GM18861 (cell line): Measurements from ENCODE around the gene TMEM204.

Source experiments
- ATAC-seq: cut with Tn5 transposase; IDR thresholded peaks from one replicate; pipeline ENCODE4 v1.9.1; 2021; ENCODE audit not compliant: unreplicated experiment

The TMEM204 gene

GRCh38 chr16:1533443-1533951 lies at the start of gene TMEM204:
Gene TMEM204 (plus strand): TSS chr16:1533666. CDS start chr16:1534276, 610 bp downstream.
- ATAC-seq = no peak

GRCh38 chr16:1485847-1486496 lies 47.5 kb upstream of the TMEM204 start:
- ATAC-seq = no peak

GRCh38 chr16:1486551-1487390 lies 46.7 kb upstream of the TMEM204 start:
- ATAC-seq = no peak

GRCh38 chr16:1487395-1488053 lies 45.9 kb upstream of the TMEM204 start:
- no peak for ATAC-seq

GRCh38 chr16:1488054-1488601 lies 45.3 kb upstream of the TMEM204 start:
- ATAC-seq = no peak

- no peak for ATAC-seq
These were observed 44.8 kb upstream of the TMEM204 start, which contains the start of gene PTX4 for GRCh38 chr16:1488619-1489018. Gene PTX4 (minus strand): TSS chr16:1488944. CDS start chr16:1488909, 35 bp downstream.

GRCh38 chr16:1489077-1489476 lies 44.4 kb upstream of the TMEM204 start:
- ATAC-seq = no peak

- no peak for ATAC-seq
These were observed 42.1 kb upstream of the TMEM204 start for GRCh38 chr16:1491327-1491726.

- no peak for ATAC-seq
These were observed 41.2 kb upstream of the TMEM204 start for GRCh38 chr16:1492082-1492922.

DNA sequence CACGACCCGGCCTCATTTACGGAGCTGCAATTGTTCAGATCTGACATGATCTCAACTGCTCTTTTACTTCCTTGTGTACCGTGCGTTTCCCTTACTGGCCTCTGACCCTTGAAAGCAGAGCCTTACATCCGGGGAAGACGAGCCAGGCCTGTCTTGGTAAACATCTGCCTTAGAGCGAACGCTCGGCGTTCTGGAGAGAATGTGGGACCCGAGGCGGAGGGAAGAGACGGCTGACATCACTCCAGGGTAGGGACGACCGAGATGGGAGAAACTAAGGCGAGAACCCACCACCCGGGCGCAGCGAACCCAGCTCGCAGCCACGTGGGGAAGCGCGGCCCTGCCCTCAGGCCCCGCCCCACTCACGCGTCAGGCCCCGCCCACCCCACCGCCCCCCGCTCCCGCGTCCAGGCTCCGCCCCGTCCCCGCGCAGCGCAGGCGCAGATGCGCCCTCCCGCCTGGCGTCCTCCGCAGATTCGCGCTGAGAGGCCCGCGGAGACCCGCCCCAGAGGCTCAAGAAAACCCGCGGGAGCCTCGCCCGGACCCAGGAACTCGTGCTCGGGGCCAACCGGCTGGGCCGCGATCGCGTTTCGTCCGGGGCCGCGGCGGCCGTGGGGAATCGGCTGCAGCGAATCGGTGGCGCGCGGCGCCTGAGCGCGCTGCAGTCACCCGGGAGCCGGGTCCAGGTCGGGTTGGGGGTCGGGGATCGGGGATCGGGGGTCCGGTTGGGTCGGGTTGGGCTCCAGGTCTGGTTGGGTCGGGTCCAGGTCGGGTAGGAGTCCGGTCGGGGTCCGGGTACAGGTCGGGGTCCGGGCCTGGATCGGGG lies 40.3 kb upstream of the TMEM204 start, which contains the start of gene TELO2:
Gene TELO2, plus strand, starts transcription at position 438 of the 823 bp plus-strand sequence. CDS start 922 bp downstream, outside the sequence.
- no peak for ATAC-seq

DNA sequence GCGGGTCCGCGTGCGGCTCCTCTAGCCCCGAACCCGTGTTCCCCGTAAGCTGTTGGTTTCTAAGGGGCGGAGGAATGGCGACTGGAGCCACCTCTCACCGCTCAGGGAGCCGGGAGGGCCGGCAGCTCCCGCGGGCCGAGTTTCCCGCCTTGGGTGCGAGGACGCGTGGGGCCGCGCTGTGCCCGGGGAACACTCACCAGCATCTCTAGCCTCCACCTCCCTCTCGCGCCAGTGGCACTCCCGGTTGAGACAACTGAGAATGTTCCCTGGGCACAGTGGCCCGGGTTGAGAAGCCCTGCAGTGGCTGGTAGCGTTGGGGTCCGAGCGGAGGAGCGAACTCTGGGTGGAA lies 39.7 kb upstream of the TMEM204 start:
- ATAC-seq = no peak

- ATAC-seq = no peak
These were observed 39.3 kb upstream of the TMEM204 start for GRCh38 chr16:1494129-1494640.

- no peak for ATAC-seq
These were observed 38.8 kb upstream of the TMEM204 start for GRCh38 chr16:1494711-1495110.

DNA sequence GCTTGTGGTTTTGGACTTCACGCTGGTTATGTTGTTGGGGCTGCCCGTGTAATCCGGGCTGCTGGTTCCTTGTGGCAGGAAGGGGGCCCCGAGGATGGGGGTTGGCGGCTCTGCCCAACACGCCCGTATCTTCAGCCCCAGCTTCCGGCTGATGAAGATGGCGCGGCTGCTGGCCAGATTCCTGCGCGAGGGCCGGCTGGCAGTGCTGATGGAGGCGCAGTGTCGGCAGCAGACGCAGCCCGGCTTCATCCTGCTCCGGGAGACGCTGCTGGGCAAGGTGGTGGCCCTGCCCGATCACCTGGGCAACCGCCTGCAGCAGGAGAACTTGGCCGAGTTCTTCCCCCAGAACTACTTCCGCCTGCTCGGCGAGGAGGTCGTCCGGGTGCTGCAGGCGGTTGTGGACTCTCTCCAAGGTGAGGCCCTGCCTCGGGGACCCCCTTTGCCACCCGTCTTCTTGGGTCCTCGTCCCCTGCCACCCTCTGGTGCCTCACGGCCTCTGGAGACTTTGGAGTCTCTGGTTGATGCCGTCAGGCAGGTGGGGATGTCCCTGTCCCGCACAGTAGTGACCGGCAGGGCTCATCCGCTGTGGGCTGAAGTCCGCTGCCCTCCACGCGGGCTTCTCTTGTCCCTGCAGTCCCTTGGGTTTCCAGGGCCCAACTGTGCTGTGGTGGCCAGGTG lies 38.1 kb upstream of the TMEM204 start:
- no peak for ATAC-seq

GRCh38 chr16:1495889-1496262 lies 37.6 kb upstream of the TMEM204 start:
- ATAC-seq = no peak

DNA sequence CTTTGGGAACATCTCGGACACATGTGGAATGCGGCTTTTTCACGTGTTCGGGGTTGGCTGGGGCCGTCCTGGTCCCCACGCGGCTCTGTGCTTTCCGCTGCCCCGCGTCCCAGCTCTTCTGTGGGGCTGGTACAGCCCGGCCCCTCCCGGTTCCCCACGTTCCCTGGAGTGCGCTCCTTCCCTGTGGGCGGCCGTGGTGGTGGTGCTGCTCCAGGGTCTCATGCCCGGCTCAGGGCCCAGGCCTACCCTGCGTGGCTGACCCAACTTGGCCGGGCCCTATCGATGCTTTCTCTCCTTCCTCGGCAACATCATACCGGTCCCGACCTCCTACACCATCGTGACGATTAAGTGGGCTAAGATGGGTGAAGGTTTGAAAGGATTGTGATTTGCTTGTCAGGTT lies 37.0 kb upstream of the TMEM204 start:
- no peak for ATAC-seq

GRCh38 chr16:1497014-1497598 lies 36.4 kb upstream of the TMEM204 start:
- no peak for ATAC-seq

DNA sequence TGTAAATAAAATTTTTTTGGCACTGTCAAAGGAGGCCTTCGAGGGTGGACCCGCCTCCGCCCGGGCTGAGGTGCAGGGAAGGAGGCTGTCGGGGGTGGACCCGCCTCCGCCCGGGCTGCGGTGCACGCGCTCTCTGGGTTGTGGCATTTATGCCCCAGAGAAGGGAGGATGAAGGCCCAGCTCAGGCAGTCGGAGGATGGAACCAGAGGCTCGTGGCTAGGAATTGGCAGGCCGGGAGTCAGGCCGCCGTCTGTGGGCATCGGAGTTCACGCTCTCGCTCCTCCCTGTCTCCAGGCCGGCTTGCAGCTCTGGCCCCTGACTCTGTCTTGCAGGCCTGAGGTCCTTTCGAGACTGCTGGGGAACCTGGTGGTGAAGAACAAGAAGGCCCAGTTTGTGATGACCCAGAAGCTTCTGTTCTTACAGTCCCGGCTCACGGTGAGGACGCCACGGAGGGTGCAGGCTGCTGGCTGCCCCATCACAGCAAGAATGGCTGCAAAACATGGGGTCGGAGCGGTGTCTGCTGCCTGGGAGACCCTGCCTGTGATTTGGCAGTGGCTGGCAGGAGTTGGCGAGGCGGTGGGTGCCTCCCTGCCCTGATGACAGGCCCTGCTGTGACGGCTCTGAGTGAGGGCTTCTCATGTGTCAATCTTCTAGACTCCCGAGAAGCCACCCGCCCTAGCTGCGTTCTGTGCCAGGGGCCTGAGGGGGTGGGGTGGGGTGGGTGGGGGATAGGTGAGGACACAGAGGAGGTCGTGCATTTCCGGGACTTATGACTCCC lies 34.4 kb upstream of the TMEM204 start:
- ATAC-seq = no peak
